Activated naive CD8-positive, alpha-beta T cell treated with anti-CD3 and anti-CD28 coated beads, Interleukin-2, amount 10 ng/mL, durations not matched to agents 7 days and 5 days (primary cell): ENCODE data around the gene TMSB4X. TPM values are rescaled to one million over a fixed set of nuclear protein-coding genes. Genes with fewer than 3 reads are reported as not detected.
A peak's percentile ranks its signal among the peaks of the same experiment; 100 is the strongest.

Source experiments
- ATAC-seq: fragments of 150-1000 bp; cut with Tn5 transposase; one replicate; pipeline ENCODE4 v1.10.0; 2021; ENCODE audit warnings: low read depth, moderate library complexity
- POLR2A ChIA-PET: fragments of 350-600 bp; sonication (Branson Sonifier 250); formaldehyde crosslinking; loops from one replicate; lab custom pipeline; 2021; ENCODE audit warnings: antibody characterized with exemption; lab: Charles Lee
- DNase-seq: peaks from one replicate; pipeline ENCODE4 v3.0.0; 2021
- H3K27ac Mint-ChIP-seq: one replicate; pipeline ENCODE4 v1.8.0; 2022; ENCODE audit warnings: mild to moderate bottlenecking, mixed read lengths
- H3K27me3 Mint-ChIP-seq: one replicate; pipeline ENCODE4 v1.8.0; 2022; ENCODE audit warnings: mild to moderate bottlenecking, moderate library complexity, mixed read lengths
- H3K36me3 Mint-ChIP-seq: one replicate; pipeline ENCODE4 v1.8.0; 2021; ENCODE audit warnings: mild to moderate bottlenecking, mixed read lengths
- H3K4me1 Mint-ChIP-seq: one replicate; pipeline ENCODE4 v1.8.0; 2021; ENCODE audit warnings: mixed read lengths
- H3K4me3 Mint-ChIP-seq: one replicate; pipeline ENCODE4 v1.8.0; 2022; ENCODE audit warnings: mild to moderate bottlenecking, moderate library complexity, mixed read lengths
- H3K9me3 Mint-ChIP-seq: one replicate; pipeline ENCODE4 v1.8.0; 2021; ENCODE audit warnings: mixed read lengths
- total RNA-seq, 2 experiments: library from RNA; stranded (reverse); gene quantifications; one replicate each; pipeline ENCODE4 v1.2.3, GENCODE V29; 2021

Gene TMSB4X
- total RNA-seq, 2 experiments from 2014 or later = 8,001 to 8,464 TPM

DNA sequence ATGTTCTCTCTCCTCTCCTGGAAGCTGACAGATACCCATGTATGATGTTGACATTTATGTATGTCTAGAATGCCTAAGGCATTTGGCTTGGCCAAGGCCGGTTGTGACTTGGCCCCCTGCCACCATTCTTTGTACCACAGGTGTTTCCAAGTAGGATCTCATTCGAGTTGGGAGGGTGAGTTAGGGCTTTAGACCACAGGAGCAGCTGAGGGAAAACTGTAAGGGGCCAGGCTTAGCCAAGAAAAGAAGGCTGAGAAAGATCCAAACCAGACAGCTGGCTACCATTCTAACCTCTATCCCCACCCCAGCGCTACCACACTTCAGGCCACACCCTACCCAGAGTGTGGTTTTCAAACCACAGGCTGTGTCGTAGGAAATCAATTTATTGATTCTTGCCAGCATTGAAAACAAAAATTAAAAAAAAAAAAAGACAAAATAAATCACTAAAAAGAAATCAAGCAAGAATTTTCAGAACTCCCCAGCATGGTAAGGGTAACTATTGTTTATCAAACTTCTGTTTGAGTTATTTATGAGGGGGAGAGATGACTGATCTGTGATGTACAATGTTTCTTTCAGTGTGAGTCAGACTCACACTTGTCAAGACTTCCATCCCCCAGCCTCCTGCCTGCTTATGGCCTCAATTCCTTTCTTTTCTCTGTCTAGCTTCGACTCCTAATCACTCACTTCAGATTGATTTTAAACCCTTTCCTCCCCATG is 9.9 kb downstream of the TMSB4X start:
- H3K9me3 Mint-ChIP-seq = peaks cover 4% of the 10 kb centered on the region
- DNase-seq = peak; percentile 66
- H3K4me3 Mint-ChIP-seq = peak overlapping the region; percentile 53
- H3K27me3 Mint-ChIP-seq = peaks cover 2% of the 10 kb centered on the region
- peaks cover 50% of the 10 kb centered on the region for H3K4me1 Mint-ChIP-seq
- POLR2A ChIA-PET = interaction anchor here (1.2 to 20.9 kb wide), 7 partner anchors 10 to 103 kb away, joined by 4 to 768 read pairs (median 9); partner anchors contain the start of gene TMSB4X
- H3K36me3 Mint-ChIP-seq = peaks cover 10% of the 10 kb centered on the region
- ATAC-seq = peak; percentile 69
- H3K27ac Mint-ChIP-seq = peak overlapping the region; percentile 91

DNA sequence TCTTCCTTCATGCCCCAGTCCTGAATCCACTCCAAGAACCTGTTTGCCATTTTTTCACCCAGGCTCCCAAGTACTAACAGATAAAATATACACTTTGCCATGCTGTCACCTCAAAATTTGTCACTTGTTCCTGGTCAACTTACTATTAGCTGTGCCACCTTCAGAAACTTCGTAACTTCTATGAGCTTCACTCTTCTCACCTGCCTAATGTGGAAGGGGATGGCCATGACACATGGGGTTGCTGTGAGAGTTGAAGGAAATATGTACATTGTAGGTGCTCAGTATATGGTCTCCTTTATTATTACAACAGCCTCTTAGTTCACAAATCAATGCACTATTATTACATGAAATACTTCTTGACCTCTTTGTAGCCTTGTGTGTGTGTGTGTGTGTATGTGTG is 10.4 kb downstream of the TMSB4X start:
- H3K9me3 Mint-ChIP-seq = peaks cover 4% of the 10 kb centered on the region
- H3K4me3 Mint-ChIP-seq = peak overlapping the region; percentile 53
- ATAC-seq (peak; percentile 20), DNase-seq (no peak)
- peak overlapping the region; percentile 91 for H3K27ac Mint-ChIP-seq
- POLR2A ChIA-PET = interaction anchor here (1.2 to 20.9 kb wide), 7 partner anchors 10 to 102 kb away, joined by 4 to 768 read pairs (median 9); partner anchors contain the start of gene TMSB4X
- peaks cover 10% of the 10 kb centered on the region for H3K36me3 Mint-ChIP-seq
- H3K4me1 Mint-ChIP-seq = peaks cover 47% of the 10 kb centered on the region
- H3K27me3 Mint-ChIP-seq = peaks cover 2% of the 10 kb centered on the region

DNA sequence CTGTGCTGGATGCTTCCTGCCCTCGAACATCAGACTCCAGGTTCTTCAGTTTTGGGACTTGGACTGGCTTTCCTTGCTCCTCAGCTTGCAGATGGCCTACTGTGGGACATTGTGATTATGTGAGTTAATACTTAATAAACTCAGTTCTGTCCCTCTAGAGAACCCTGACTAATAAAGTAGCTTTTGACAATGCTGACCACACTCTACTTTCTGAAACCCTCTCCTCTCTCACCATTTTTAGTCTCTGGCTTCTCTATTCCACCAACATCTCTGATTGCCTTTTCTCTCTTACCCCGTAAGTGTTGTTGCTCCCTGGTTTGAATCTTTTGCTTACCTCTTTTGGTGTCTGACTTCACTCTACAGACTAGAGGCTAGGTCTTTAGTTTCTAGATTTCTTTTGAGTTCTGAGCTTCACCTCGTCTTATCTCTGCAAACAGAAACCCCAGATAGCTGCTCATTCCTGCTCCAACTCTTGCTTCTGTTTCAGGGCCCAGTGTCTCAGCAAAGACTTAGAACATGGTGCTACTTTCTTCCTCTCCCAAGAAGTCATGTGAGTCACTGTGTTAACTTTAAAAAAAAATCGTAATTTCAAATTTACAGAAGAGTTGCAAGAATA is 11.4 kb downstream of the TMSB4X start:
- H3K4me1 Mint-ChIP-seq = peaks cover 45% of the 10 kb centered on the region
- ATAC-seq = no peak
- POLR2A ChIA-PET = interaction anchor here (2.3 to 20.9 kb wide), 2 partner anchors 13 to 101 kb away, joined by 15 to 768 read pairs; no protein-coding TSS in a partner anchor

DNA sequence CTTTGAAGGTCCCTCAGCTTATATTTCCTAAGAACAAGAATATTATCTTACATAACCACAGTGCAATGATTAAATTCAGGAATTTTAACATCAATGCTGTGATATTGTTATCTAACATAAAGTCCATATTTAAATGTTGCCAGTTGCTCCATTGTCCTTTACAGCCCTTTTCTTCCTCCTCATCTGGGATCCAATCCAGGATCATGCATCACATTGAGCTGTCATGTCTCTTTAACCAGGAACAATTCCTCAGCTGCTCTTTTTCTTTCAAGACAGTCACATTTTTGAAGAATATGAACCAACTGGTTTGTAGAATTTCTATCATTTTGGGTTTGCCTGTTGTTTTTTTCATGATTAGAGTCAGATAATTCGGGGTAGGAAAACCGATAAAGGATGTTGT is 12.0 kb downstream of the TMSB4X start:
- peak overlapping the region; percentile 37 for H3K4me3 Mint-ChIP-seq
- peaks cover 2% of the 10 kb centered on the region for H3K27me3 Mint-ChIP-seq
- peaks cover 45% of the 10 kb centered on the region for H3K4me1 Mint-ChIP-seq
- peak overlapping the region; percentile 91 for H3K27ac Mint-ChIP-seq
- POLR2A ChIA-PET = interaction anchor here (2.3 to 20.9 kb wide), 2 partner anchors 13 to 101 kb away, joined by 15 to 768 read pairs; no protein-coding TSS in a partner anchor
- DNase-seq (no peak), ATAC-seq (no peak)
- peaks cover 4% of the 10 kb centered on the region for H3K9me3 Mint-ChIP-seq
- H3K36me3 Mint-ChIP-seq = peaks cover 12% of the 10 kb centered on the region

More for the DNA sequence above, 11.4 kb downstream of the TMSB4X start:
- no peak for DNase-seq
- H3K9me3 Mint-ChIP-seq = peaks cover 4% of the 10 kb centered on the region
- H3K4me3 Mint-ChIP-seq = peak overlapping the region; percentile 37
- H3K27me3 Mint-ChIP-seq = peaks cover 2% of the 10 kb centered on the region
- peak overlapping the region; percentile 91 for H3K27ac Mint-ChIP-seq
- peaks cover 10% of the 10 kb centered on the region for H3K36me3 Mint-ChIP-seq

DNA sequence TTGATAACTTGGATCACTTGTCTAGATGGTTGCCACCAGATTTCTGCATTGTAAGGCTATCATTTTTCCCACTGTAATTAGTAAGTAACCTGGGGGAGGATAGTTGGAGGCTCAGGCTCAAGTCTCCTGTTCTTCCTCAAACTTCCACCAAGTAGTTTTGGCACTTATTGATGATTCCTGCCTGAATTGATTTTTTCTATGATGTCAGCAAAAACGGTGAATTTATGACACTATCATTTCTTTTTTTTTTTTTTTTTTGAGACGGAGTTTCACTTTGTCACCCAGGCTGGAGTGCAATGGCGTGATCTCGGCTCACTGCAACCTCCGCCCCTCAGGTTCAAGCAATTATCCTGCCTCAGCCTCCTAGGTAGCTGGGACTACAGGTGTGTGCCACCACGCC is 12.4 kb downstream of the TMSB4X start:
- Mint-ChIP-seq H3K4me1 (peaks cover 42% of the 10 kb centered on the region), H3K27me3 (peaks cover 2% of the 10 kb centered on the region), H3K36me3 (peaks cover 12% of the 10 kb centered on the region), H3K9me3 (peaks cover 4% of the 10 kb centered on the region), H3K4me3 (no peak overlapping the region), H3K27ac (no peak overlapping the region)
- POLR2A ChIA-PET = interaction anchor here (1.4 kb wide), 1 partner anchor 9 kb away, joined by 3 read pairs; no protein-coding TSS in a partner anchor
- no peak for DNase-seq
- ATAC-seq = no peak

DNA sequence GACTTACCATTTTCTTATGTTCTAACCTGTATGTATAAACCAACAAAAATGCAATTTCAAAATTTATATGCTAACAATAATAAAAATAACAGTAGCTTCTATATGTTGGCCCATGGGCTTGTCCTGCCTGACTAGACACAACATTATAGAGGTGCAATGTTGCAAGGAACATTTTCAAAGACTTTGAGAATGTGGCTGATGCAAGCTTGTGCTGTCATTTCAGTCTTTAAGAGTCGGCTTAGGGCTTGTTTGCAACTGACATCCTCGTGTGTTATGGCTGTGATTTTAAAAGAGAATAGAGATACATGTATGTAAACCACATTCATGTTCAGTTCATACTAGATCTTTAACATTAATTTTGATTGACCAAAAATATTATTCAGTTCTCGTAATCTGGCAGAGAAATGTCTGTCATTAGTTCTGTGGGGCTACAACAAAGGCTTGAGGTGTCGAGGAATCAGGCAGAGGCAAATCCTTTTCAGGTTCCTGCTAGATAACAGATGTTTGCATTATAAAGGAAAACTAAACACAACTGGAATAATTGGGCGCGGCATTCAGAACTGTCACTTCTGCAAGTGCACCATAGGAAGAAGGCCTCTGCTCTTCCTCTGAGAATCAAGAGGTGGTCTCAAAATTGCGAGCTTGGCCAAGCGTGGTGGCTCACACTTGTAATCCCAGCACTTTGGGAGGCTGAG is 13.1 kb downstream of the TMSB4X start:
- Mint-ChIP-seq H3K27ac (no peak overlapping the region), H3K4me3 (no peak overlapping the region), H3K27me3 (peaks cover 2% of the 10 kb centered on the region), H3K36me3 (peaks cover 12% of the 10 kb centered on the region), H3K4me1 (peaks cover 37% of the 10 kb centered on the region), H3K9me3 (peaks cover 4% of the 10 kb centered on the region)
- DNase-seq (no peak), ATAC-seq (no peak)
- POLR2A ChIA-PET = interaction anchor here (0.7 to 1.4 kb wide), 2 partner anchors 10 to 11 kb away, joined by 3 read pairs; no protein-coding TSS in a partner anchor

DNA sequence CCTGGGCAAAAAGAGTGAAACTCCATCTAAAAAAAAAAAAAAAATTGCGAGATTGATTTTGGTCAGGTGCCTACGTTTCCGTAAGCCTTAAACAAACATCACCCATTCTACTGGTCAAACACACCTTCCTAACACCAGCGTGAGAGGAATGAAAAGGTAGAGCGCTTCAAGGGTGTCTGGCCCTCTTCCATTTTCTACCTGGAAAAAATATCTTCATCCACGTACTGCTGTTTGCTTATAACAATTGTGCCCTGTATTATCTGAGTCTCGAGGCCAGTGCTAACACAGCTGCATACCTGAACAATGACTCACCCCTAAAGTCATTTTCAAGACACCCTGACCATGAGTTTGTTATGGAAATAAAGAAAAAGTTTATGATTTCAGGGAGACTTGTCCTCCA is 13.9 kb downstream of the TMSB4X start:
- Mint-ChIP-seq H3K27me3 (no peaks in the 10 kb centered on the region), H3K9me3 (peaks cover 4% of the 10 kb centered on the region), H3K4me1 (peaks cover 31% of the 10 kb centered on the region), H3K27ac (no peak overlapping the region), H3K36me3 (peaks cover 13% of the 10 kb centered on the region), H3K4me3 (no peak overlapping the region)
- ATAC-seq (no peak), DNase-seq (no peak)
- POLR2A ChIA-PET = interaction anchor here (1.4 kb wide), 1 partner anchor 11 kb away, joined by 3 read pairs; no protein-coding TSS in a partner anchor

DNA sequence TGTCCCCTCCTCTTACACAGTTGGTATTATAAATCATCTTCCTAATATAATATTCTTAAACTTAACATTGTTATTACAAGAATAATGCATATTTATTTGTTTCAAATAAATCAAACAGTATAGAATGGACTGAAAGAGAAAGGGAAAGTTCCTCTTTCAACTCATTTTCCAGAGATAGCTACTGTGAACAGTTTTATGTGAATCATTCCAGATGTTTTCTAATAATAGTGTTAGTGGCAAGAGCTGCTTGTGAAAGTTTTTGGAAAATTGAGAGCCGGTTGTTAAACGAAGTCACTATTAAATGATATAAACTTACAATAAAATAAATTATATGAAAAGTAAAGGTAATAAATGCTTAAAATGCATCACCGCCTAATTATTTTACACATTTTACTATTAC is 14.6 kb downstream of the TMSB4X start:
- H3K27me3 Mint-ChIP-seq = no peaks in the 10 kb centered on the region
- H3K36me3 Mint-ChIP-seq = peaks cover 14% of the 10 kb centered on the region
- peaks cover 25% of the 10 kb centered on the region for H3K4me1 Mint-ChIP-seq
- POLR2A ChIA-PET = no interaction called here
- H3K27ac Mint-ChIP-seq = no peak overlapping the region
- peaks cover 4% of the 10 kb centered on the region for H3K9me3 Mint-ChIP-seq
- H3K4me3 Mint-ChIP-seq = no peak overlapping the region
- ATAC-seq (no peak), DNase-seq (no peak)

DNA sequence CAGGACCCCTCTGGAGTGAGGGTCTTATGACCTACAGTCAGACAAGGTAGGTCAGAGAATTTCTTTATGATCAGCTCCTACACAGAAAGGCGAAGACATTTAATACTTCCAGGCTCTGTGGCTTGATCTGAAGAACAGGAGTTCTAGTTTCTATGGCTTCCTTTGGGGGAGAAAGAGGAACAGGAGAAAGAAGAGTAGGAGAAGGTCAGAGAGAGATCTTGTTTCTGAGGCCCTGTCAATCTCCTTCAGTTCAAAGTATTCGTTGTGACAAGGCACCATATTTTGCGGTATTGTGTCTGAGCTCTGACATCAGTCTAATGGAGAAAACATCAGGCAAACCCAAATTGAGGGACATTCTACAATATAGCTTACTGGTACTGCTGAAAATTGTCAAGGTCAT is 16.7 kb downstream of the TMSB4X start:
- DNase-seq = no peak
- Mint-ChIP-seq H3K27me3 (no peaks in the 10 kb centered on the region), H3K27ac (no peak overlapping the region), H3K4me1 (peaks cover 15% of the 10 kb centered on the region), H3K4me3 (no peak overlapping the region), H3K9me3 (peaks cover 2% of the 10 kb centered on the region), H3K36me3 (peaks cover 15% of the 10 kb centered on the region)
- ATAC-seq = no peak
- POLR2A ChIA-PET = no interaction called here

DNA sequence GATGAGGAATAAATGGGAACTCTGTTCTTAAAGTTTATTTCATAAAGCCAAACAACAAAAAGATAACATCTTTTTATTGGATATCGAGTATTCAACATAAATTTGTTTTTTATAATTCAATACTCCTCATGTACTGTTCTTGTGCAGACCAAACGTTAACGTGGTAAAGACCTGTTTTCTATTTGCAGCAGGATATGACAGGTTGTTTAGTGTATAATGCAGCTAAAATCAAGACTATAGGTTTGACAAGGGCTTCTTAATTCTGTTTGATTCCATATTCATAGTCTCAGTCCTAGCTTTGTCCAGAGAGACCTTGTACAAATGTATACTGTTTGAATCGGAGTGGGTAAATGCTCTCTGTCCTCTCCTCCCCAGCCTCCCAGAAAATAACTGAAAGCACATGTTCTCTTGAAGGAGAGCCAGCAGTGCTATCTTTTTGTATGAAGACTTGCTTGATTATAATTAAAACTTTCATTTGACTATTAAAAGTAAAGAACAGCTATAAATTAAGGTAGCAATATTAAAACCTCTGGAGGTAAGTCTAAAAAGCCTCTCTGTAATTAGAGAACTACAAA is 17.7 kb downstream of the TMSB4X start:
- POLR2A ChIA-PET = interaction anchor here (0.6 kb wide), 1 partner anchor 99 kb away, joined by 3 read pairs; no protein-coding TSS in a partner anchor
- Mint-ChIP-seq H3K4me3 (no peak overlapping the region), H3K36me3 (peaks cover 9% of the 10 kb centered on the region), H3K9me3 (no peaks in the 10 kb centered on the region), H3K27me3 (no peaks in the 10 kb centered on the region), H3K4me1 (peaks cover 9% of the 10 kb centered on the region), H3K27ac (no peak overlapping the region)
- DNase-seq (no peak), ATAC-seq (no peak)

DNA sequence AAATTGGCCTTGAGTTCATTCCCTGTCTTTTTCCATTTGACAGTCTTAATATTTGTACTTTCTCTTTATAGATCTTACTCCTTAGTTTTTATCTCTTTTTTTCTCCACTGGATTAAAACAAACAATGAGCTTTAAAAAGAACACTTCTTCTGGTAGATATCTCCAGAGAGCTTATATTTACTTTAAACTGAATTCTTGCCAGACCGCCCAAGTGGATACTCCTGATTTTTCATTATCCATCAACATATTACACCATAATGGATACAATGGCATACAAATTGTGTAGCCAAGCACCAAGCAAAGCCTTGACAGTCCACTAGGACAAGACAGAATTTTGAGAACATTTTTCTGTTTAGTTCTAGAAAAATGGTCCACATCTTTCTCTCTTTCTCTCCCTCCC is 18.9 kb downstream of the TMSB4X start:
- POLR2A ChIA-PET = interaction anchor here (1.0 kb wide), 1 partner anchor 97 kb away, joined by 3 read pairs; no protein-coding TSS in a partner anchor
- Mint-ChIP-seq H3K9me3 (no peaks in the 10 kb centered on the region), H3K4me3 (no peak overlapping the region), H3K27me3 (no peaks in the 10 kb centered on the region), H3K27ac (no peak overlapping the region), H3K4me1 (peaks cover 20% of the 10 kb centered on the region), H3K36me3 (peaks cover 9% of the 10 kb centered on the region)
- ATAC-seq (no peak), DNase-seq (no peak)

DNA sequence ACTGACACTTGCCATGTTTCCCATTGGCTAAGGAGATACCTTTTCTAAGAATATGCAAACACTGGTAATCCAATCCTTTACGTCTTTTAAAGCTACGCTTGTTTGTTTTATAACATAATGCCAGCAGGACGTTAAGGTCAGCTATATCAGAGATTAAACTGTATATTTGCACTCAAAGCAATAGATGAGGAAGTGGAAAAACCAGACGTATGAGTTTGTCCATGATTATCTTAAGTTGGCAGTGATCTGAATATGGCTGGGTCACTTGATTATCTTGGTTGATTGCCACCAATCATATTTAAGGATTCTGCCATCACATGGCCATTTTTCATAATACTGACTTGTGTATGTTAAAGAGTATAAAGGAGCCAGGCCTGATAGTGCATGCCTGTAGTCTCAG is 19.4 kb downstream of the TMSB4X start:
- H3K9me3 Mint-ChIP-seq = no peaks in the 10 kb centered on the region
- H3K27ac Mint-ChIP-seq = no peak overlapping the region
- no peaks in the 10 kb centered on the region for H3K27me3 Mint-ChIP-seq
- H3K36me3 Mint-ChIP-seq = peaks cover 9% of the 10 kb centered on the region
- ATAC-seq (no peak), DNase-seq (no peak)
- POLR2A ChIA-PET = interaction anchor here (1.0 kb wide), 1 partner anchor 96 kb away, joined by 3 read pairs; no protein-coding TSS in a partner anchor
- H3K4me3 Mint-ChIP-seq = no peak overlapping the region
- peaks cover 19% of the 10 kb centered on the region for H3K4me1 Mint-ChIP-seq
